Left ventricle myocardium superior (tissue), 1 donor: ENCODE data around the gene KIF1B. TPM values are rescaled to one million over a fixed set of nuclear protein-coding genes. Genes with fewer than 3 reads are reported as not detected.
"Not testable (repeated sequence)": the region's sequence is repeated elsewhere in the genome, so short reads cannot be mapped to it uniquely, and the experiment has no call there.

Experiments
- ATAC-seq: fragments of 200-7000 bp; cut with Tn5 transposase; one replicate; pipeline ENCODE4 v1.9.1; 2020; ENCODE audit warnings: mild to moderate bottlenecking, moderate library complexity
- DNase-seq: peaks from one replicate; pipeline ENCODE4 v3.0.0-alpha.2; 2020
- intact Hi-C: fragments of 100-400 bp; cut with micrococcal nuclease; formaldehyde crosslinking; loops from one replicate; pipeline ENCODE4 v1.11.0; 2022
- total RNA-seq: library from RNA; stranded (reverse); fragmentation: NEBNext Ultra II Directional; extraction: Animal tissue kit (Norgen Biotek cat#: 25700); gene quantifications from one replicate; pipeline ENCODE4 v1.2.1, GENCODE V29; 2021
- donor health status: DM: no; HTN: yes; CAD: no; lungs with severe emphysema.

KIF1B gene
- total RNA-seq, 1 donor from 2014 or later, result 69.3 TPM

GRCh38 chr1:10400013-10400412 is 189.6 kb downstream of the KIF1B start:
- DNase-seq (no peak), ATAC-seq (no peak)
- intact Hi-C loops, result no loop called here

GRCh38 chr1:10401281-10401680 is 190.9 kb downstream of the KIF1B start:
- no peak for DNase-seq
- ATAC-seq, result no peak
- intact Hi-C loops, result no loop called here

- DNase-seq, result no peak
- intact Hi-C loops, result no loop called here
- ATAC-seq, result no peak
Observed at GRCh38 chr1:10402729-10403274, 192.4 kb downstream of the KIF1B start.

DNA sequence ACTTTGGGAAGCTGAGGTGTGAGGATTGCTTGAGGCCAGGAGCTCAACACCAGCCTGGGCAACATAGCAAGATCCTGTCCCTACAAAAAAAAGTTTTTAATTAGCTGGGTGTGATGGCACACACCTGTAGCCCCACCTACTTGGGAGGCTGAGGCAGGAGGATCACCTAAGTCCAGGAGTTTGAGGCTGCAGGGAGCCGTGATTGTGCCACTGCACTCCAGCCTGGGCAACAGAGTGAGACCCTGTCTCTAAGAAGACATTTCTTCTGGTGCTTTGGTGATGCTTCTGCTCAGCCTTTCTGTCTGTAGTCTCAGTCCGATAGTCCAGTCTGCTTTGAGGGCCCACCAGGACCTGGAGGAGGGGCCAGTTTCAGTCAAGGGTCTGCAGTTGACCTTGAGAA is 196.8 kb downstream of the KIF1B start:
- intact Hi-C loops, result no loop called here
- ATAC-seq, result no peak

DNA sequence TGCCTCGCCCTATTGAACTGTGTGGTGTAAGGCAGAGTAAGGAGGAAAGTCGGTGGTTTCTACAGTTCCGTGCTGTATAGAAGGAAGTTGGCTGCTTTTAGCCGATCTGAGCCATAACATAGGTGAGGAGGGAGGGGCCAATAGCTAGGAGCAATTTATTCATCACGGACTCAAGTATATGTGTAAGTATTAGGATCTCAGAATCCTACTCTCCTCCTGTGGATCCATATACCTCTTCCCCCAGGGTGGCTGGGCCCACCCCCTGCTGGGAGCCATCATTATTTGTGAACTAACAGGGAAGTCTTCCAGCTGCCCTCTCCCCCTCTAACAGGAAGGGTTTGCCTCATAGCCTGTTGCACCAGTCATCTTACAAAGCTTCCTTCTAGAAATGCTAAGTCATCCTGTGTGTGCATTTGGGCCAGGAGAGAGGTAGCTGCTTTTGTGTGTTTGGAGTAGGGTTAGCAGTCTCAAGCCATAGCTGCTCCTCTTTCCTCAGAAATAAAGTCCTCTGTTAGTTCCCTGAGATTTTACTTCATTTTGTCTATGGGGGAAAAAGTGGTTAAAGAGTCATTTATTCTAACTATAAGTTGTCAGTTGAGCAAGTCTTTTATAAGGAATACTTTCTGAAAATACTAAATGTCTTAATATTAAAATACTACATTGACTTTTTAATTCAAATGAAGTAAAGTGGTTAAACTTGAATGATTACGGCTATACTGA is 205.0 kb downstream of the KIF1B start:
- intact Hi-C loops, result no loop called here
- DNase-seq, result no peak
- peak; percentile 76 for ATAC-seq

More for the DNA sequence above, 196.8 kb downstream of the KIF1B start:
- no peak for DNase-seq

- DNase-seq, ATAC-seq, intact Hi-C loops: not testable (repeated sequence)
Observed at GRCh38 chr1:10415967-10416366, 205.6 kb downstream of the KIF1B start.

- DNase-seq, intact Hi-C loops, ATAC-seq: not testable (repeated sequence)
Observed at GRCh38 chr1:10418741-10419140, 208.4 kb downstream of the KIF1B start.

DNA sequence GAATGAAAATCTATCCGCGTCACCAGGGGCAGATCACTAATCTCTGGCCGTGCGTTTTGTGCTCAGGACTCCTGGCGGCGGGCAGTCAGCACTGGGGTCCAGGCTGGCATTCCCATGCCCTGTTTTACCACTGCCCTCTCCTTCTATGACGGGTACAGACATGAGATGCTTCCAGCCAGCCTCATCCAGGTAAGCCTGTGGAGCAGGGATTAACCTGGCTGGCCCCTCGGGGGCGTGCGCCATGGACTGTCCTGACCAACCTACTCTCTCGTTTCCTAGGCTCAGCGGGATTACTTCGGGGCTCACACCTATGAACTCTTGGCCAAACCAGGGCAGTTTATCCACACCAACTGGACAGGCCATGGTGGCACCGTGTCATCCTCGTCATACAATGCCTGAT is 209.0 kb downstream of the KIF1B start:
- no peak for DNase-seq
- no peak for ATAC-seq
- intact Hi-C loops, result no loop called here

GRCh38 chr1:10421637-10422036 is 211.3 kb downstream of the KIF1B start:
- intact Hi-C loops, result loop anchor here (10.0 kb wide), 1 partner anchor 47 kb away; no protein-coding TSS in a partner anchor
- no peak for DNase-seq
- no peak for ATAC-seq

DNA sequence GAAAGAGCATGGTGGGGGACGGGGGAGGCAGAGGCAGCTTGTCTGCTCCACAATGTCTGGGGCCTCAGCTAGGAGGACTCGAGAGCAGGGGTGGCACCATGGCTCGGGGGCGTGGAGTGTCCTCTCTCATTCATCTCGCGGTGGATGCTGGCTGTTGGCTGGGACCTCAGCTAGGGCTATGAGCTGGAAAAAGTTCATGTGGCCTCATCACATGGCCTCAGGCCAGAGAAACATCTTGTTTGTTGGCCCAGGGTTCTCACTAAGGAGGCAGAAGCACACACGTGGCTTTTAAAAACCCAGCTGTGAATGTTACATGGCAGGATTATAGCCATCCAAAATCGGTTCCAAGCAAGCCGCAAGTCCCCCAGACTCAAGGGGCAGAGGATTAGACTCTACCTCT is 213.7 kb downstream of the KIF1B start:
- DNase-seq (peak; percentile 59), ATAC-seq (peak; percentile 28)
- intact Hi-C loops, result loop anchor here (10.0 kb wide), 1 partner anchor 49 kb away; no protein-coding TSS in a partner anchor

- no peak for DNase-seq
- intact Hi-C loops, result loop anchor here (10.0 kb wide), 1 partner anchor 50 kb away; no protein-coding TSS in a partner anchor
- ATAC-seq, result no peak
Observed at GRCh38 chr1:10424651-10425050, 214.3 kb downstream of the KIF1B start.

- intact Hi-C loops, result loop anchor here (10.0 kb wide), 1 partner anchor 51 kb away; no protein-coding TSS in a partner anchor
- not testable (repeated sequence) for DNase-seq, ATAC-seq
Observed at GRCh38 chr1:10425826-10426534, 215.6 kb downstream of the KIF1B start.

- ATAC-seq, result not testable (repeated sequence)
- intact Hi-C loops, result loop anchor here (10.0 kb wide), 1 partner anchor 52 kb away; no protein-coding TSS in a partner anchor
Observed at GRCh38 chr1:10426535-10426848, 216.1 kb downstream of the KIF1B start.

DNA sequence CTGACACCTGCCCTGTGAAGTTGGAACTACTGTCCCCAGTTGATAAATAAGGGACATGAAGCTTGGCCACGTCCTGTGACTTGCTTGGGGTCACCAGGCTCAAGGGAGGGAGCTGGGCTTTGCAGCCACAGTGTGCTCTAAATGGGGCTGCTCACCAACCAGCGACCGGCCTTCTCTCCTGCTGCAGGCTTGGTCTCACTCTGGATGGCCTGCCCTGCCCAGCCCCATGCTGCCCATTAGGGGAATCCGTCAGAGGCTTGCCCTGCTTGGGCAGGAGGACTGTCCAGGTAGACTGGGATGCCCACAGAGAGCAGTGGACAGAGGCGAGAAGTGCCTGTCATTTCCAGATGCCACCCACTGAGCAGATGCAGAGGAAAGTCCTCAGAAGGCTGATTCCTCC is 218.6 kb downstream of the KIF1B start:
- ATAC-seq (no peak), DNase-seq (no peak)
- intact Hi-C loops, result loop anchor here (10.0 kb wide), 1 partner anchor 54 kb away; no protein-coding TSS in a partner anchor

More at GRCh38 chr1:10426535-10426848, 216.1 kb downstream of the KIF1B start:
- not testable (repeated sequence) for DNase-seq

DNA sequence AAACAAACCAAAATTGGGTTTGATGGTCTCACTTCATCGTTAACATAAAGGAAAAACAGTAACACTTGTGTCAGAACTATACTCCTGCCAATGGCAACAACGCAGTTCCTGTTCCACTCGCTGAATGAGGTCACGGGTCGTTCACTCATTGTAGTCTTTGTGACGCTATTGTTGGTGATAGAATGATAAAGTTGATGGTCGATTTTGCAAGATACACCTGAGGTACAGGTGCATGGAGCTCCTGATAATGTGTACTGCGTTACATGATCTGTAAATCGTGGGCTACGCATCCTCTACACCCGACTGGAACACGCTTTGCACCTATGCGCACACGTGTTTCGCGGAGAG is 219.5 kb downstream of the KIF1B start:
- no peak for DNase-seq
- intact Hi-C loops, result loop anchor here (10.0 kb wide), 1 partner anchor 55 kb away; no protein-coding TSS in a partner anchor
- ATAC-seq, result no peak

DNA sequence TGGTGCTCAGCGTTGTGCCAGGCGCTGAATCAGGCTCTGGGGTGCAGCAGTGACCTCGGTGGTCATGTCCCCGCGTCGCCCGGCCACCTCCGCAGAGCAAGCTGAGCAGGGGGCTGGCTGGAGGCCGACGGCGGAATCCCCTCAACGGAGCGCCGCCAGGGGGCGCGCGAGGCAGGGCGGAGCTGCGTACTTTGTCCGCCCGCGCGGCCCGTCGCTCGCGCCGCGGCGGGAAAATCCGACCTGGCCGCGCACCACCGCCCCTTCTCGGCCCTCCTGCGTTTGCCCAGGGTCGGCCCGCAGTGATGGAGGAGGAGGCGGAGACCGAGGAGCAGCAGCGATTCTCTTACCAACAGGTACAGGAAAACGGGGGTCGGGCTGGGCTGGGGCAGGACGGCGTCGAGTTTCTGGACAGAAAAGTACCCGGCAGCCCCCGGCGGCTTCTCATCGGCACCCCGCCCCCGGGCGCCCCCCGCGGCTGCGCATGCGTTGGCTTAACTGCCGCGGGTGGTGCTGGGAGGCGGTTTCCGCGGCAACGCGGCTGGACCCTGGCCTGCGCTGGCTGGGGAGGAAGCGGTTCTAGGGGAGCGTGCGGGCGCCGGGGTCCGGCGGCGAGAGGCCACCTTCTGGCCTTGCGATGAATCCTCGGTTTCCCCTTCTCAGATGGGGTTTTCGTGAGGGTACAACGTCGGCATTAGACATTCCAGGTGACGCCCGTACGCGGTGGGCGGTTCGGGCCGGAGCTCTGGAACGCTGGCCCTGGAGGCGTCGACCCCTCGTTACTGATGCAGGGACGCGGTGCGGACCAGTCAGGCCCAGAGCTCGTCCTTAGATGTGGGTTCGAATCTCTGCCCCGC is 220.1 kb downstream of the KIF1B start, which contains the start of gene CENPS:
TSS of gene CENPS (plus strand) at position 218 of the 854 bp plus-strand sequence. CDS start at position 303, 85 bp downstream.
- ATAC-seq (peak; percentile 97), DNase-seq (peak; percentile 97)
- intact Hi-C loops, result no loop called here
